K562 treated with DMSO at 1 percent for 12 hours (cell line): ENCODE measurements around the gene KRT23. TPM values are rescaled to one million over a fixed set of nuclear protein-coding genes. Genes with fewer than 3 reads are reported as not detected.

Experiments used
- total RNA-seq: library from RNA; unstranded; fragments of 300-600 nt; gene quantifications from 2 replicates; pipeline ENCODE4 v1.2.3, GENCODE V29; 2022; ENCODE audit not compliant: insufficient read depth

KRT23 gene, protein sequence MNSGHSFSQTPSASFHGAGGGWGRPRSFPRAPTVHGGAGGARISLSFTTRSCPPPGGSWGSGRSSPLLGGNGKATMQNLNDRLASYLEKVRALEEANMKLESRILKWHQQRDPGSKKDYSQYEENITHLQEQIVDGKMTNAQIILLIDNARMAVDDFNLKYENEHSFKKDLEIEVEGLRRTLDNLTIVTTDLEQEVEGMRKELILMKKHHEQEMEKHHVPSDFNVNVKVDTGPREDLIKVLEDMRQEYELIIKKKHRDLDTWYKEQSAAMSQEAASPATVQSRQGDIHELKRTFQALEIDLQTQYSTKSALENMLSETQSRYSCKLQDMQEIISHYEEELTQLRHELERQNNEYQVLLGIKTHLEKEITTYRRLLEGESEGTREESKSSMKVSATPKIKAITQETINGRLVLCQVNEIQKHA
- total RNA-seq = not detected in 2 replicates

GRCh38 chr17:40937384-40937819, at the start of gene KRT23:
Gene KRT23 (minus strand): TSS chr17:40937646. CDS start chr17:40936603, 1,043 bp downstream.

DNA sequence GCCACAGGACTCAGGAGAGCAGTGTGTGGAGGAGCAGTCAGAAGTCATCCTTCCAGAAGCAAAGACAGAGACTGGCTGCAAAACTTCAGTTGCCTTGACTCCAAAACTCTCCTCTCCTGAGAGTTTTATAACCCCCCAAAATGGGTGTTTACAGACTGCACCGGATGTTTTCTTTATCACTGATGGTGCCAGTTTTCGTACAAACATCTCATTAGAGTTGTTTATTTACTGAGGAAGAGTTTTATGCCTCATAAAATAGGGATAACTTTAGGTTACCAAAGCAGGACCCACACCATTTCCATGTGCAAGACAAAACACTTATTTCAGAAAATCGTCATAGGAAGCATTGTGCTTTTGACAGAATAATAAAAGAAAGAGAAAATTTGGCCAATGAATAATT, 46.8 kb upstream of the KRT23 start, which contains the start of gene KRT40:
TSS of gene KRT40 (minus strand) at position 101 of the 400 bp plus-strand sequence. CDS start at position 48, 53 bp downstream.

DNA sequence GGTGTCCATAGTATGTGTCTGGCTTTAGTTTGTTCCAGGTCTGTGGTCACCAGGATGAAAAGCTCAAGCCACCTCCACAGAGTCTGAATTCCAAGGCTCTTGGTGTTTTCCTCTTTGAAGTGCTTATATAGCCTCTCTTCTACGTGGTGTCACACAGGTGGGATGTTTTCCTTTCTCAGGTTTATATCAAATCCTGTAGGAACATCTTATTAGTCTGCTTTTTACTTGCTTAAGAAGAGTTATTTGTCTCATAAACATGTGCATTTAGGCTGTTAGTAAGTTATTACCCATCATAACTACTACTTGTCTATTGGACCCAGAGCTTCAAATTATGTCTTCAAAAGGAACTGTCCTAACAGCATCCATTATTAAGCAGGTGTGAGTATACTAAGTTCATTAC, 29.4 kb upstream of the KRT23 start, which contains the start of gene KRT39:
TSS of gene KRT39 (minus strand) at position 101 of the 400 bp plus-strand sequence. CDS start at position 9, 92 bp downstream.

DNA sequence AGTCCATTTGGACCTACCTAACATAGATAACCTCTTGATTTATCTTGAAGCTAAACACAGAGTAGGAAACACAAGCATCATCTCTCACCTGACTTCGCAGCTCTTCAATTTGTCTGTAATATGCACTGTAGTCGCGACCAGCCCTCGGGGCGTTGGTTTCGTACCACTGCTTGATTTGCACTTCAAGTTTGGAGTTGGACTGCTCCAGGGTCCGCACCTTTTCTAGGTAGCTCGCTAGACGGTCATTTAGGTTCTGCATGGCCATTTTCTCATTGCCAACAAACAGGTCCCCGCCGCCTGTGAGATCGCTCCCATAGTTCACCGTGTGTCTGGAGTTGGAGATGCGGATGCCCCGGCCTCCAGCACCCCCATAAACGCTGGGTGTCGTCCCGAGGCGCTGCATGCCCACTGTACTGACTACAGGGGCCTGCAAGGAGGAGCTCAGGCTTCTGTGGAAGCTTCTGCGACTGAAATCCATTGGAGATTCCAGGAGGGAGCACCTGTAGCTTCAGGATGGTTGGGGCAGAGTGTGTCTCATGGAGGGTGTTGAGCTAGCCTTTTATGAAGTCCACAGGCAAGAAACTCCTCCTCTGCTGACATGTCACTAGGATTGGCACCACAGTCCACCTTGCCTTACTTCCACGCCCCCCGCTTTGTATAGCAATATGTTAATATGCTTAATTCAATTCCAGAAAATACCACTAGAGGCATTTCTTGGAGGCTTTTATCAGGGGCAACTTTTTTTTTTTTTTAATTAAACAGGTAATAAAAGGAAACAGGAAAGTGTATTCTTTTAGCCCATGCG, 52.5 kb downstream of the KRT23 start, which contains the start of gene KRT20:
TSS of gene KRT20 (minus strand) at position 535 of the 805 bp plus-strand sequence. CDS start at position 478, 57 bp downstream.

Other genes with a start within 250 kb of the KRT23 start
- not detected in 2 replicates for gene KRT24, start 233.9 kb downstream of the KRT23 start, total RNA-seq
- gene KRT25, start 182.3 kb downstream of the KRT23 start, total RNA-seq = not detected in 2 replicates
- gene KRT26, start 165.4 kb downstream of the KRT23 start, total RNA-seq = not detected in 2 replicates
- not detected in 2 replicates for gene KRT27, start 155.1 kb downstream of the KRT23 start, total RNA-seq
- not detected in 2 replicates for gene KRT28, start 137.7 kb downstream of the KRT23 start, total RNA-seq
- 75.7 and 82.5 TPM in 2 replicates for gene KRT10, start 115.0 kb downstream of the KRT23 start, total RNA-seq
- 4.0 and 9.9 TPM in 2 replicates for gene KRT12, start 70.4 kb downstream of the KRT23 start, total RNA-seq
- not detected in 2 replicates for gene KRT20, start 52.4 kb downstream of the KRT23 start, total RNA-seq
- not detected in 2 replicates for gene KRT39, start 29.3 kb upstream of the KRT23 start, total RNA-seq
- not detected in 2 replicates for gene KRT40, start 46.7 kb upstream of the KRT23 start, total RNA-seq
- not detected in 2 replicates for gene KRTAP3-3, start 56.5 kb upstream of the KRT23 start, total RNA-seq
- gene KRTAP3-2, start 62.3 kb upstream of the KRT23 start, total RNA-seq = not detected in 2 replicates
- gene KRTAP3-1, start 71.5 kb upstream of the KRT23 start, total RNA-seq = not detected in 2 replicates
- gene KRTAP1-5, start 89.6 kb upstream of the KRT23 start, total RNA-seq = not detected in 2 replicates
- not detected in 2 replicates for gene KRTAP1-4, start 92.5 kb upstream of the KRT23 start, total RNA-seq
- gene KRTAP1-3, start 97.2 kb upstream of the KRT23 start, total RNA-seq = not detected in 2 replicates
- gene KRTAP1-1, start 103.8 kb upstream of the KRT23 start, total RNA-seq = not detected in 2 replicates
- gene KRTAP2-1, start 109.7 kb upstream of the KRT23 start, total RNA-seq = not detected in 2 replicates
- gene KRTAP2-2, start 117.6 kb upstream of the KRT23 start, total RNA-seq = not detected in 2 replicates
- not detected in 2 replicates for gene KRTAP2-3, start 122.5 kb upstream of the KRT23 start, total RNA-seq
- gene KRTAP2-4, start 128.2 kb upstream of the KRT23 start, total RNA-seq = not detected in 2 replicates
- gene KRTAP4-7, start 146.5 kb upstream of the KRT23 start, total RNA-seq = not detected in 2 replicates
- not detected in 2 replicates for gene KRTAP4-8, start 160.5 kb upstream of the KRT23 start, total RNA-seq
- not detected in 2 replicates for gene KRTAP4-16, start 164.6 kb upstream of the KRT23 start, total RNA-seq
- not detected in 2 replicates for gene KRTAP4-9, start 167.7 kb upstream of the KRT23 start, total RNA-seq
- gene KRTAP4-11, start 180.7 kb upstream of the KRT23 start, total RNA-seq = not detected in 2 replicates
- gene KRTAP4-12, start 186.5 kb upstream of the KRT23 start, total RNA-seq = not detected in 2 replicates
- not detected in 2 replicates for gene KRTAP4-6, start 202.9 kb upstream of the KRT23 start, total RNA-seq
- not detected in 2 replicates for gene KRTAP4-5, start 212.2 kb upstream of the KRT23 start, total RNA-seq
- not detected in 2 replicates for gene KRTAP4-4, start 223.1 kb upstream of the KRT23 start, total RNA-seq
- not detected in 2 replicates for gene KRTAP4-3, start 230.6 kb upstream of the KRT23 start, total RNA-seq
- not detected in 2 replicates for gene KRTAP4-2, start 240.6 kb upstream of the KRT23 start, total RNA-seq
- gene KRTAP4-1, start 247.3 kb upstream of the KRT23 start, total RNA-seq = not detected in 2 replicates